ENCODE measurements around the gene RARRES2.
"Not testable (repeated sequence)": the region's sequence is repeated elsewhere in the genome, so short reads cannot be mapped to it uniquely, and the experiment has no call there.

RARRES2 gene

DNA sequence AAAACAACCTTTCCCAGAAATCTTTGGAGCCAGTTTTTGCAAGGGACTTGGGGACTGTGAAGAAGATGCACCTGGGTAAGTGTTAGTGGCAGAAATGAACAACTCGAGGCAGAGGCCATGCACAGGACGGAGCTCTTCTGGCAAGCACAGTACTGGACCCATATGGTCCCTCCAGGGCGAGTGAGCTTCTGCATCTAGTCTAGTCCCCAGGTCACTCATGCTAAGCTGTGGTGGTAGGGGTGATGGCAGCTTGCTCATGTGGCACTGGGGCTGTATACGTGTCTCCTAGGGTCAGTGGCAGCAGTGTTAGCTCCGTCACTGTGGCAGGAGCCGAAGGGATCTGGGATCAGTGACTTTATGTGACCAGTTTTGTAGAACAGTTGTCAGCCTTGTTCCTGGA lies 27.6 kb downstream of the RARRES2 start:
- no peak for FAIRE-seq

DNA sequence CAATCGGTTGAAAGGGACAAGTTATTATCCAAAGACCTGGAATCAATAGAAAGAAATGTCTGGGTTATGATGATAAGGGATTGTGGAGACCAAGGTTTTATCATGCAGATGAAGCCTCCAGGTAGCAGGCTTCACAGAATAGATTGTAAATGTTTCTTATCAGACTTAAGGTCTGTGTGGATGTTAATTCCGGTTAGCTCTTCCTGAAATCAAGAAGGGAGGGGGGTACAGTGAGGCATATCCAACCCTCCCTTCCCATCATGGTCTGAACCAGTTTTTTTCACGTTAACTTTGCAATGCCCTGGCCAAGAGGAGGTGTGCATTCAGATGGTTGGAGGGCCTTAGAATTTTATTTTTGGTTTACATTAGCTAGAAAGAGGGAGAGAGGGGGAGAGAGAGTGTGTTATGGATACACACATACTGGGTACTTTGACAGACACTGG lies 28.0 kb downstream of the RARRES2 start:
- FAIRE-seq: no peak

DNA sequence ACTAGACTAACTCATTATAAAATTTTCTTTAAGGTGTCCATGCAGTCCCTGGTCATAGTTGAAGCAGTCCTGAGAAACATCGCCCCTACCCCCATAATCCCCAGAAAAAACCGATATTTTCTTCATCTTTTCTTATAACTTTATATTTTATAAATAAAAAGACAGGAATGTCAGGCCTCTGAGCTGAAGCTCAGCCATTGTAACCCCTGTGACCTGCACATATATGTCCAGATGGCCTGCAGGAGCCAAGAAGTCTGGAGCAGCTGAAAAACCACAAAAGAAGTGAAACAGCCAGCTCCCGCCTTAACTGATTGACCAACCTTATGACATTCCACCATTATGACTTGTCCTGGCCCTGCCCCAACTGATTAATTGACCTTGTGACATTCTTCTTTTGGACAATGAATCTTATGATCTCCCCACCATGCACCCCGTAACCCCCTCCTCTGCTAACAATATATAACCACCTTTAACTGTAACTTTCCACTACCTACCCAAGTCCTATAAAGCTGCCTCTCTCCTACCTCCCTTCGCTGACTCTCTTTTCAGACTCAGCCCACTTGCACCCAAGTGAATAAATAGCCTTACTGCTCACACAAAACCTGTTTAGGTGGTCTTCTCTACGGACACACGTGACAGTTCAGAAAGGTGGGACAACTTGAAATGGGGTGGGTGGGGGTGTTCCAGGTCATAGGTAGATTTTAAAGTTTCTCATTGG lies 28.6 kb downstream of the RARRES2 start:
- FAIRE-seq: not testable (repeated sequence)

- FAIRE-seq: no peak
Observed at GRCh38 chr7:150311711-150312110, 29.7 kb downstream of the RARRES2 start.

DNA sequence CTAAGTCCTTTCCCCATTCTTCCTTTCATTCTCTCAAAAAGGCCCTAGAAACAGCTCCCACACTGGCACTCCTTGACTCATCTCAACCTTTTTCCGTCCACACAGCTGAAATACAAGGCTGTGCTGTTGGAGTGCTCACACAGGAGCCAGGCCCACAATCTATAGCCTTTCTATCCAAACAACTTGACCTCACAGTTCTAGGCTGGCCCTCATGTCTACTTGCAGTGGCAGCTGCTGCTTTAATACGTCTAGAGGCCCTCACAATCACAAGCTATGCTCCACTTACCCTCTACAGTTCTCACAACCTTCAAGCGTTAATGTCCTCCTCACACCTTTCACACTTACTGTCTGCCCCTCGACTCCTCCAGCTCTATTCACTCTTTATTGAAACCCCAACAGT lies 30.3 kb downstream of the RARRES2 start:
- FAIRE-seq: no peak

DNA sequence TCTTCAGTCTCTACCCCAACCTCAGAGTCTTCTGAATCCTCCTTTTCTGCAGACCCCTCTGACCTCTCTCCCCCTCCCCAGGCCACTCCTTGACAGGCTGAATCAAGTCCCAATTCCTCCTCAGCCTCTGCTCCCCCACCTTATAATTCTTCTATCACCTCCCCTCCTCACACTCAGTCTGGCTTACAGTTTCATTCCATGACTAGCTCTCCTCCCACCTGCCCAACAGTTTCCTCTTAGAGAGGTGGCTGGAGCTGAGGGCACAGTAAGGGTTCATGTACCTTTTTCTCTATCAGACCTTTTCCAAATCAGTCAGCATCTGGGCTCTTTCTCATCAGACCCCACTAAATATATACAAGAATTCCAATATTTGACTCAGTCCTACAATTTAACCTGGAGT lies 32.9 kb downstream of the RARRES2 start:
- no peak for FAIRE-seq

DNA sequence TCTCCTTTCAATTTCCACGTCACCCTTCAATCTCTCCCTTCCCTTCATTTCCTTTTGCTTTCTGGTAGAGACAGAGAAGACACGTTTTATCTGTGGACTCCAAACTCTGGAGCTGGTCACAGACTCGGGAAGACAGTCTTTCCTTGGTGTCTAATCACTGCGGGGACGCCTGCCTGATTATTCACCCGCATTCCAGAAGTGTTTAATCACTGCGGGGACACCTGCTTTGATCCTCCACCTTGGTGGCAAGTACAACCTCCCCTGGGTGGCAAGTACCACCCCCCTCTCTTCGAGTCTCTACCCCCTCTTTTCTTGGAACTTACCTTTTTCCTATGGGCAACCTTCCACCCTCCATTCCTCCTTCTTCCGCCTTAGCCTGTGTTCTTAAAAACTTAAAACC lies 33.5 kb downstream of the RARRES2 start:
- no peak for FAIRE-seq

- no peak for FAIRE-seq
Observed at GRCh38 chr7:150307129-150307528, 34.3 kb downstream of the RARRES2 start.

DNA sequence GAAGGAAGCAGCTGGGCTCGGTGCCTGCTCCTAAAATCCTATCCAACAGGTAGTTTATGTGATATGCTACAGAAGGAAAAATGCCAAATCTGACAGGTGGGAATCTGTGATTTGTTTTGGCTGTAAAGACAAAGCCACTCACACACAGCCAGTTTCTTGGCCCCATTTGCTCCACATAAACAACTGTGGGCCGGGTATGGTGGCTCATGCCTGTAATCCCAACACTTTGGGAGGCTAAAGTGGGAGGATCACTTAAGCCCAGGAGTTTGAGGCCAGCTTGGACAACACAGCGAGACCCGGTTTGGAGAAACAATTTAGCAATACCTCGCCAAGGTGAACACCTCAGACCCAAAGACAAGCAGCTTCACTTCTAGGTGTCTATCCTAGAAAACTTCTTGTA lies 35.1 kb downstream of the RARRES2 start:
- not testable (repeated sequence) for FAIRE-seq

DNA sequence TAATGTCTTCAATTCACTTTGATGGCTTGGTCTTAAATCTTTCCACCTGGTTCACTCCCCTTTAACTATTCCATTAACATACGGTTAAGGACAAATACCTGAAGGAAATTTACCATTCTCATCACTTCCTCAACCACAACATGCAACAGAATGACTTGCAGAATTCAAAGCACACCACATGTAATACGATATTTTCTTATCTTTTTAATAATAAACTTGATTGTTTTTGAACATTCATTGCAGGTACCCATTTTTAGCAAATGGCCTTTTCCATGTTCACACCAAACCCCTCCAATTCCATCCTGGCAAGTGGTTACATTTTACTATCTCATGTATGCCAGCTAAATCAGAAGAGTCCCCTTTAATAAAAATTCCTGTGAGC lies 35.5 kb downstream of the RARRES2 start:
- FAIRE-seq: not testable (repeated sequence)

DNA sequence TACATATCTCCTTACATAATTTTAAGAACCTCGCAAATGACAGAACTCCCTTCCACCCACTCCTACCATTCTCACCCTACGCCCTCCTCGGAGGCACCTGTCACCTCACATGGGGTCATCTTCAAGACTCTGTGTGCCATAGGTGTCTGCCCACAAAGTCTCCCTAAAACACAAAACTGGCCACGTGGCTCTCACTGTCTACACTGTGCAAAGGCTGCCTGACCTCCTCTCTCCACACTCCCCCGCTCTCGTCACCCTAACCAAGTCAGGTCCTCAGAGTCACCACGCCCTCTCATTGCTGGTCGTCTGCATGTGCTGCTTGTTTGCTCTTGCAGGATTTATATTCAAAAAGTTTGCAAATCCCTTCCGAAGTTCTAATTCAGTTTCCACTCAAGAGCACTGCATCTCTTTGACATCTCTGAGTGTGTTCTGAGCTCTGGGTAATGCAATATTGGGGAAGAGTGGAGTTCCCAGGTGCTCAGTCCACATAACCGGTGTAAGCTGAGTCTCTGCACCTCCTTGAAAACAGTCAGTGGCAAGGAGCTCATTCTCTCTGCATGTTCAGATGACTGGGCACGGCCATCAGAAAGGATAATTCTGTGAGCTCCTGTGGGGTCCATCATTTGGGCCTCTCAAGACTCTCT lies 36.0 kb downstream of the RARRES2 start:
- FAIRE-seq: not testable (repeated sequence)

DNA sequence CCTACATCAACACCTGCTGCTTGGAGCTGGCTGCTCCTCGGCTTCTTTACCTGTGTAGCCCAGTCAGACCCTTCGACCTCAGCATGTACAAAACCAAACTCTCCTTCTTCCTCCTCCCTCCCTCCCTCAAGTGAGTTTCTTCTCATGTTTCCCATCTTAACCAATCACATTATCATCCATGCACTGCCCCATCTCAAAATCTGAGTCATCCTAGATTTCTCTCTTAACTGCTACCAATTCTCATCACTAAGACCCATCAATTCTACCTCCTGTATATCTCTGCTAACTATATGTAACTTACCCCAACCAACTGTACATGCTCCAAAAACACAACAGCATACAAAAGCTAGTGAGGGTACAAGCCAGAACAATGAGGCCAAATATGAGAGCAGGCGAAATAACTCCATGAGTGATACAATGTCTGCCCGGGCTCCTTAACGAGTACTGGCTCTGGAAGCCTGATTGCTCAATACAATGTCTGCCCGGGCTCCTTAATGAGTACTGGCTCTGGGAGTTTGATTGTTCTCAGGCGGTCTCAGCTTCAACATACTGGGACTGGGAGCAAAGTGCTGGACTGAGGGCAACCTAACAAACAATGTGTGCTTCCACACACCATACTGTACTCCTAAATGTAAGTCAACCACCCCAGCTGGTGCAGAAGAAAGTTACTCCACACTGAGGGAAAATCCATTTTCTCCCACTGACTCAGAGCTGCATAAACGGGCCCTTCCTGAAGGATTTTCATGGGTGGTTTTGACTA lies 36.8 kb downstream of the RARRES2 start:
- FAIRE-seq: not testable (repeated sequence)

GRCh38 chr7:150302908-150303310 lies 38.5 kb downstream of the RARRES2 start:
- FAIRE-seq: not testable (repeated sequence)

GRCh38 chr7:150297978-150298377 lies 43.5 kb downstream of the RARRES2 start:
- not testable (repeated sequence) for FAIRE-seq

- not testable (repeated sequence) for FAIRE-seq
Observed at GRCh38 chr7:150296802-150297201, 44.6 kb downstream of the RARRES2 start.

DNA sequence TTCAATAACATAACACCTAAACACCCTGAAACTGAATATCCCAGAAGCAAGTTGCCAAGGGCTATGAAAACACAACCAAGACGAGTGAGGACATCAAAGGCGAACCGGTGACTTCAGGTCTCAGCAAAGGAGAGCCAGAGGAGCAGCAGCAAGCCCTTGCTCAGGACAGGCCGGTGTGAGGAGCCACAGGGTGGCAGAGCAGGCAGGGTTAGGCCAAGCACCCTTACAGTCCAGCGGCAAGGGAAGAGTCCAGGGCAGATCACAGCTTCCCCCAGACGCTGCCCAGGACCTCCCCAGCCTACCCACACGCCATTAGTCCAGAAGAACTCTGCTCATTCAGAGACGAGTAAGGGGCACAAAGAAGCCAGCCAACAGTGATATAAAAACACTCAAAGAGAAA lies 45.8 kb downstream of the RARRES2 start:
- not testable (repeated sequence) for FAIRE-seq

DNA sequence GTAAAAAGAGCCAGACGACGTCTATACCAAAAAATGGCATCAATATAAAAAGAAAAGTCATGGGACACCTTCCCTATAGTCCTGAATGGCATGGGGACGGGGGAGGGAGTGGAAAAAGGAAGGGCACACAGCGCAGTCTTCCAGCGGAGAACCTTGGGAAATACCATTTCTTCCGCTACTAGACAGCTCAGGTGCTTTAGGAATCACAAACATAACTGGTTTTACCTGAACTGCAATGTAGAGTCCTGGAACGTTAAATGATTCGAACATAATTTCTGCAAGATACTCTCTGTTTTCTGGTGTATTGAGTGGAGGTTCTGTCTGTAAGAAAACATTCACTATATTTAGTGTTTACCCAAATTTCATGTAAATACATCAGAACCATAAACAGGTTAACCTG lies 46.4 kb downstream of the RARRES2 start:
- not testable (repeated sequence) for FAIRE-seq

DNA sequence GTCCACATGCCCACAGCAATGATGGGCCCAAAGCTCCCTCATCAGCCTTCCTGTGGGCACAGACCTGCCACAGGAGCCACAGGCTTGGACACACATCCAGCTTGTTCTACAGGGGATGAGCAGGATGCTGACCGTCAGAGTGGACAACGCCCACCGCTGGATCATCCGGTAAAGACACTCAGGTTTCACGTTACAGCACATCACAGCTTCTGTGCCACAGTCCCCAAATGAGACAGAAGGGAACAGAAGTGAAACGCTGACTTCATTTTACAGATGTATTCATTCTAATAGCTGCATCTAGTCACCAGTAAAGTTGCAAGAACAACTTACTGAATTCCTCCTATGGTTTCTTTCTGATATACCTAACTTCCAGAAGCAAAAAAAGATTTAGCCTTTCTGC lies 51.1 kb downstream of the RARRES2 start:
- not testable (repeated sequence) for FAIRE-seq

DNA sequence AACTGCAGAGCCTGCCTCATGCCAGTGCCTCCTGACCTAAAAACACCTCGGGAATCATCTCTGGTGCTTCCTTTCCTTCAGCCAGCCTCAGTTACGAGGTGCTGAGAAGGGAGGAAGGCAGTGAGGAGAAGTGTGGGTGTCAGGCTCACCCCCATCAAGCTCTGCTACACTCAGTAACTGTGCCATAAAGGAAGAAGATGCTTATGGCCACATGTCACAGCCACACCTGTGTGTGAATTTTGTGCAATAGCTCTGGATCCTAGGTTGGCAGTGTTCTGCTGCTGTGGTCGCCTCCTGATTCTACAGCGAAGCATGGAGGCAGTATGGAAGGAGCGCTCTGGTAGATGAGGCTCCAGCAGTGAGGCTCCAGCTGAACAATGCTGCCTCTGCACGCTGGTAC lies 52.6 kb downstream of the RARRES2 start:
- FAIRE-seq: not testable (repeated sequence)

All from colon (tissue), 2 donors.